Measurements from ENCODE around the gene TPK1. TPM values are rescaled to one million over a fixed set of nuclear protein-coding genes. Genes with fewer than 3 reads are reported as not detected.

TPK1 gene
- polyA plus RNA-seq, 4 donors: 8.3 to 16.3 (median 9.2) TPM

- no peak for DNase-seq (ENCODE audit: low read depth in 4 of 4, low spot score in 3 of 4)
Observed at GRCh38 chr7:144546782-144547181, 289.1 kb downstream of the TPK1 start.

DNA sequence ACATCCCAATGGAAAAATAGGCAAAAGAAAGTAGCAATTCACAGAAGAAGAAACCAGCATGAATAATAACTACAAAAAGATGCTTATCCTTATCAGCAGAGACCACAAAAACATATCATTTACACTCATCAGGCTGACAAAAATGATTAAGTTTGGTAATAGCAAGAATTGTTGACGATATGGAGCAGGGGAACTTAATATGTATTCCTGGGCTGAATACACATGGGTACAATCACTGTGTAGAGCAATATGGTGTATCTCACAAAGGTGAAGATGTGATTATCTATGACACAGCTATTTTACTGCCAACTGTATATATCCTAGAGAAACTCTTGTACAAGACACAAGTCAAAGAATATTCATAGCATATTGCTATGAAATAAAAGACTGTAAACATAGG lies 290.5 kb downstream of the TPK1 start:
- no peak for DNase-seq (ENCODE audit: low read depth in 4 of 4, low spot score in 3 of 4)

GRCh38 chr7:144534655-144535395 lies 301.0 kb downstream of the TPK1 start:
- no peak for DNase-seq (ENCODE audit: low read depth in 4 of 4, low spot score in 3 of 4)

GRCh38 chr7:144534196-144534595 lies 301.7 kb downstream of the TPK1 start:
- DNase-seq (ENCODE audit: low read depth in 4 of 4, low spot score in 3 of 4): no peak

GRCh38 chr7:144531181-144531580 lies 304.7 kb downstream of the TPK1 start:
- no peak for DNase-seq (ENCODE audit: low read depth in 4 of 4, low spot score in 3 of 4)

DNA sequence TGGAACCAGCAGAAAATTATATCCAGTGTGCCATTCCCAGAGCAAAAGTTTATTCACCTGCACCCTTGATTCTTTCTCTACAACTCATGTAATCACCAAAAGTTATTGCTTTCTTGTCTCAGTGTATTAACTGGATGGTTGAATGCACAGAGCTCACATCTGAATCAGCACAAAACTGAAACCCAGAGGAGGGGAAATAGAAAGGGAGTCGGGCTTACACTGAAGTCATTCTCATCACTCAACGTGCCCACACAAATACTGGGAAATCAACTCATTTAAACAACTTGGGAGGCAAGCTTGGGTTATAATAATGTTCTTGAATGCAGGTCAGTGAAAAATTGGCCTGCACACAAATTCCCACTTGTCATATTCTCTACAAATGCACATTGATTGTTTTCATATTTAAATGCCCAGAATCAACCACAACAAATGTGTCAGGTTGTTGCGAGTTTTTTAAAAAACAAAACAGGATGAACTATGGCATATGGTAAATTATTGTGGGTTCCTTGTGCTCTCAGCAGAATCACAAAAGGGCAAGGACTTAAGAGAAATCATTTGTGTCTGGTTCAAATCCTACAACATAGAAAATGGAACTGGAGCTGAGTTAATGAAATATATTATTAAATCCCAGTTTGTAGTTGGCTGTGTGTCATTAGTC lies 306.5 kb downstream of the TPK1 start:
- DNase-seq (ENCODE audit: low read depth in 4 of 4, low spot score in 3 of 4): no peak

DNA sequence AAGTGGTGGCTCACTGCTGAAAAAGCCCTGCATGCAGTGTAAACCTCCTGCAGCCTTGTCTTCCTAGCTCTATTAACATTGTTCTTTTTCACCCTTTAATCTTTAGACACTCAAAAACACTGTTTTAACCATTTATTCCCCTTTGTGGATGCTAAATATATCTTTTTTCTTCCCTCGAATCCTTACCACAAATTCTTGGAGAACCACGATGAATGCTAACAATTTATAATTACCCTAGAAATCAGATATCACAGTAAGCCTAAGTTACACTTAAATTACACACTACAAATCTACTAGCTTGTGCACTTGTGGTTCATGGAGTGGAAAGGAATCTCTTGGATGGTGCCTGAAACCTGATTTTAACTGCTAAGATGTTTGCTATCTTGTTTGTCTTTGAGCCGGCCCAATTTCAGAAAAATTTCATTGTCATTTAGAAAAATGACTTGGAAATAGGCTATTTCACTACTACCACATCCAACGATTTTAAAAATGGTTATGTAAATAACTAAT lies 307.3 kb downstream of the TPK1 start:
- DNase-seq (ENCODE audit: low read depth in 4 of 4, low spot score in 3 of 4): no peak

- peak in 2 of 4 donors; percentile 60 to 75 for DNase-seq (ENCODE audit: low read depth in 4 of 4, low spot score in 3 of 4)
Observed at GRCh38 chr7:144527051-144527471, 308.8 kb downstream of the TPK1 start.

DNA sequence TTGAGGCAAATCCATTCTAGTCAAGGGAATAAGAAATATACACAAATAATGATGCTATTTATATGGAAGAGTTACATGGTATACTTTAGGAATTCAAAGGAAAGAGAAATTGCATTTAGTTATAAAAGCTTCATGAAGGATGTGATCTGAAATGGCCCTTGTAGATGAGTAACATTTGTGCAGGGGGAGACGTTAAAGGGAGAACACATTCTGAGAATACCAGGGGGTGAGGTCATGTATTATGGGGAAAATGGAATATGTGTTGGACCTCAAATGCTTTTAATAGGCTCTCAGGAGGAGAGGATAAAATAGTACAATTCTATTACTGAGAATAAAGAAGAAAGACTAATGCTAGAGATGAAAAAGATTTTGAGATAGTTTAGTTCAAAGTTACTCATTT lies 309.9 kb downstream of the TPK1 start:
- no peak for DNase-seq (ENCODE audit: low read depth in 4 of 4, low spot score in 3 of 4)

DNA sequence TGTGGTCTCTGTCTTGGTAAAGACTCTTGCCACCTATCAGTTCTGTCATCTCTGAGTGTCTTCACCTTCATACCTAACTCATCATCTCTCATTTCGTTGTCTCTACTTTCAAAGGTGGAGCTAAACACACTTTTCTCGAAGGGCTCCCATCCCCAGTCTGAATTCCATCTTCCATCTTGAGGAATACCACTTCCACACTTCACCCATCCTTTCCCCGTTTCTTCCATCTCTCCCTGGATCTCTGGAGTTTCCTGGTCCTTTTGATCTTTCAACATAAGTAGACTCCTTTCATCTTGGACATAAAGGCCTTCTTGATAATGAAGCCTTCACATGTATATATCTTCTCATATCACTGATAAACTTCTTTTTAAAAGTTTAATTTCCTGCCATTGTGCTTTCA lies 311.6 kb downstream of the TPK1 start:
- DNase-seq (ENCODE audit: low read depth in 4 of 4, low spot score in 3 of 4): no peak

DNA sequence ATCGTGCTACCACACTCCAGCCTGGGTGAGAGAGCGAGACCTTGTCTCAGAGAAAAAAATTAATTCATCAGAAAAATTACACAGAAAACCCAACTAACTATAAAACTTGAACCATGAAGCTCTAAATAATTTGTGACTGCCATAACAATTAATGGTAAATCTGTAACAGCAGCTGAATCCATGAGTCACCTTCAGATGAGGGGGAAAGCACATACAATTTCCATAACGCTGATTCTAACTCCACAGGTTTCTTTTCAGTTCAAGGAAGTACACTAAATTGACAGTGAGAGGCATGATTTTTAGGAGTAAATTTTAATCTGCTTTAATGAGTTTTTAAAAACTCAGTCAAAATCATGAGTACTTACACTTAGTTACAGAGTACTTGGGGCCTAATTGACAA lies 312.2 kb downstream of the TPK1 start:
- no peak for DNase-seq (ENCODE audit: low read depth in 4 of 4, low spot score in 3 of 4)

- DNase-seq (ENCODE audit: low read depth in 4 of 4, low spot score in 3 of 4): no peak
Observed at GRCh38 chr7:144519925-144520324, 315.9 kb downstream of the TPK1 start.

GRCh38 chr7:144518360-144518759 lies 317.5 kb downstream of the TPK1 start:
- no peak for DNase-seq (ENCODE audit: low read depth in 4 of 4, low spot score in 3 of 4)

- no peak for DNase-seq (ENCODE audit: low read depth in 4 of 4, low spot score in 3 of 4)
Observed at GRCh38 chr7:144517749-144518148, 318.1 kb downstream of the TPK1 start.

GRCh38 chr7:144516729-144517525 lies 318.9 kb downstream of the TPK1 start:
- no peak for DNase-seq (ENCODE audit: low read depth in 4 of 4, low spot score in 3 of 4)

DNA sequence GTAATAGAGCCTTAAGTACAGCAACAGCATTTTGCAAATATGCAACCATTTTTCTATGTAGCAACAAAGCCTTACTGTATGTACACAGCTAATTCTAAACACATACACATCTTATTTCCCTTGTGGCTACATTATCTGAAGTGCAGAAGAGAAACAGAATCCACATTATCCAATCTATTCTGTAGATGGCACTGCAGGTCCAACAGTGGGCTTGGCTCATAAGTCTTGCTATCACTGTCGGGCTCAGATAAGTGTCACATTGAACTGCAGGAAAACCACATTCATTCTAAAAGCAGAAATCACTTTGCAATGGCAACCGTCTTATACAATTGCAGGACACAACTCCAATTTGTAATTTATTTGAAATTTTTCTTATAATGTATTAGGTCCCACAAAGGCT lies 322.5 kb downstream of the TPK1 start:
- DNase-seq (ENCODE audit: low read depth in 4 of 4, low spot score in 3 of 4): no peak

GRCh38 chr7:144510621-144511020 lies 325.2 kb downstream of the TPK1 start:
- DNase-seq (ENCODE audit: low read depth in 4 of 4, low spot score in 3 of 4): no peak

DNA sequence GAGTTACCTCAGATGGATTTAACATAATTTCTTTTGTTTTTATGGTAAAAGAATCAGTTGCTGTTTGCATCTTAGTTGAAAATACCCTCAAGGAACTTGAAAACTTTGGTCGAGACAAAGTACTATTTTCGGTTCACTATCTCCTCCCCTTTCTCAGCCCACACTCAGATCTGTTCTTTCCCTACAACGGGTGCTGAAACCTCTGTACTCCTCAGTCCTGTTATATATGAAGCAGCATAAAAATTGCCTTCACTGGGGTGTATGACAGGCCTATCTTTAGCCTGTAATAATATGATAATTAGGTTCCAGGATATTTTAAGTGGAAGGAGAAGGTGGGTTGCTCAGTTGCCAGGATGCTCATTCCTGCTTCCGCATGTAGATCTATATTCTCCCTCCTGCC lies 327.2 kb downstream of the TPK1 start:
- DNase-seq (ENCODE audit: low read depth in 4 of 4, low spot score in 3 of 4): no peak

DNA sequence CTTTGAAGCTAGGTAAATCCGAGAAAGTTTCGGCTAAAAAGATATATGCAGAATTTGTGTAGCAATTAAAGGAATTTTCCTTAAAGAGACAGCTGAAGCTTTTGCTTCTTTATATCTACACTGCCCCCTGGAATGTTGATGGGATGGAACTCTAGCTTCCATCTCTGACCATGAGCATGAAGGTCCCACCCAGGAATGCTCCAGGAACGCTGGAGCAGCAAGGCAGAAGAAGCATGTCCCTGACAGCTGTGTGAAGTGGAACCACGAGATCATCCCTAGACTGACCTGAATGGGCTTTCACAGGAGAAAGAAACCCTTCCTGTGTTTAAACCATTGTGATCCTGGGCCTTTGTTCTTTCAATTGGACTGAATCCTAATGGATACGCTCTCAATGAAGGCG lies 332.6 kb downstream of the TPK1 start:
- no peak for DNase-seq (ENCODE audit: low read depth in 4 of 4, low spot score in 3 of 4)

- DNase-seq (ENCODE audit: low read depth in 4 of 4, low spot score in 3 of 4): no peak
Observed at GRCh38 chr7:144500225-144500624, 335.6 kb downstream of the TPK1 start.

DNA sequence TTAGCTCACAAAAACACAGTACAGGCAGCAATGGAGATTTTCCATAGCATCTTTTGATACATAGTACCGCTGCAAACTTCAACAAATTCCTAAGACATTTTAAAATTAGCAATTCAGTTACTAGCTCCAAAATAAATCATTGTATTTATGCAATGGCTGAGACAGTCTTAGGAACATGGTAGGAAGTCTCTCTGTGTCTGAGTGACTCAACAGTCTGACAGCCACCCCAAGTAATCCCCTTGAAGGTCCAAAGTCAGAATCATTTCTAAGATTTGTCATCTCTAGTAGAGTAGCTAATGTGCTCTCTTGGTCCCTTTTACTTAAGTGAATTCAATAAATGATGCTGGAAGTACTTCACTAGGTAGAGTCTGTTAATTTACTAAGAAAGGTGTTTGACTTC lies 338.6 kb downstream of the TPK1 start:
- no peak for DNase-seq (ENCODE audit: low read depth in 4 of 4, low spot score in 3 of 4)
